NT2/D1 (cell line): Measurements from ENCODE around the gene ELMO1.

Experiments used
- DNase-seq: peaks from one replicate; pipeline ENCODE4 v3.0.0-alpha.2; 2011; ENCODE audit warnings: low read depth, low spot score
- H3K27me3 ChIP-seq: 2 replicates; pipeline ENCODE4 v1.6.0; 2011; ENCODE audit warnings: mild to moderate bottlenecking; ENCODE audit not compliant: insufficient read length, insufficient read depth
- H3K36me3 ChIP-seq: 2 replicates; pipeline ENCODE4 v1.6.1; 2011; ENCODE audit warnings: mild to moderate bottlenecking, low read length, mixed read lengths; ENCODE audit not compliant: insufficient read depth, insufficient read length
- H3K4me1 ChIP-seq: 2 replicates; pipeline ENCODE4 v1.5.1; 2011; ENCODE audit not compliant: insufficient read depth, insufficient read length
- H3K4me3 ChIP-seq: 2 replicates; pipeline ENCODE4 v1.5.1; 2011; ENCODE audit warnings: low read depth; ENCODE audit not compliant: insufficient read length
- H3K9ac ChIP-seq: 2 replicates; pipeline ENCODE4 v1.6.0; 2011; ENCODE audit warnings: low read depth; ENCODE audit not compliant: insufficient read length
- H3K9me3 ChIP-seq: 2 replicates; pipeline ENCODE4 v1.5.1; 2011; ENCODE audit warnings: mild to moderate bottlenecking, low read length; ENCODE audit not compliant: insufficient read depth
- SUZ12 ChIP-seq: IDR thresholded peaks from 2 replicates; pipeline ENCODE4 v1.6.1; 2011; ENCODE audit not compliant: insufficient read length, insufficient read depth; ENCODE audit errors: extremely low read depth
- YY1 ChIP-seq: IDR thresholded peaks from 2 replicates; pipeline ENCODE4 v1.6.1; 2011; ENCODE audit not compliant: insufficient read length, insufficient read depth
- ZNF274 ChIP-seq: IDR thresholded peaks from 2 replicates; pipeline ENCODE4 v1.6.1; 2011; ENCODE audit warnings: mild to moderate bottlenecking, low read depth, low read length

ELMO1 gene

DNA sequence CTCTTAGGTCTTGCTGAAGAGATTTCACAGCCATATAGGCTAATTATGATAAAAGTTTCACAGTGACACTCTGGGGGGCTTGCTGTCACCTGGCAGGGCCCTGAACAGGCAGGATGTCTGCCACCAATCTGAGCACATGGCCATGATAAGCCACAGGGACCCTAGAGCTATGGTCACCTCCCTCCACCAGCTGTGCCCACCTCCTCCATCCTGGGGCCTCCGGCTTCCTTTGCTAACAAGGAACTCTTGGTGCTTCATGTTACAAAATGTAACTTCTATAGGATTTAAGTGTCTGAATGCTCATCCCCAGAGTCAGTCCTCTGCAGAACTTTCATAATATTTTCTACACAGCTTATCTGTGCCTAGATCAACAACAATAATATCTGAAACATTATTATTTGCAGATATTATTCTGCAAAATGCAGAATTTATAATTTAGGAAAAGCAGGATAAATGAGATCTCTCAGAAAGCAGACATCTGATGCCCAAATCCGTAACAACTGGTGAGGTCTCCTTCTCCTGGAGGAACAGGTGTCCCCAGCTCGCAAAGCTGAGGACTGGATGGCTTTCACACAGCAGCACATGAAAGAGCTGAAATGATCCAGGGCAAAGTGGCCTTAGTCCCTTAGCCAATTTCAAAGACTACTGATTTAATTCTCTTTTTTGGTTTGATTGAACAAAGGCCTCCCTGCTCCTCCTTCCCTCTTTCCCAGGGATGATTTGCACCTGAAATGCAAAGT lies 437.3 kb downstream of the ELMO1 start:
- no peak for TF ChIP-seq YY1
- no peak for TF ChIP-seq SUZ12
- Histone ChIP-seq H3K9me3 (no peaks in the 10 kb centered on the region), H3K4me3 (no peak overlapping the region), H3K9ac (no peak overlapping the region), H3K27me3 (no peaks in the 10 kb centered on the region), H3K36me3 (no peaks in the 10 kb centered on the region), H3K4me1 (peaks cover 2% of the 10 kb centered on the region)
- DNase-seq = no peak

DNA sequence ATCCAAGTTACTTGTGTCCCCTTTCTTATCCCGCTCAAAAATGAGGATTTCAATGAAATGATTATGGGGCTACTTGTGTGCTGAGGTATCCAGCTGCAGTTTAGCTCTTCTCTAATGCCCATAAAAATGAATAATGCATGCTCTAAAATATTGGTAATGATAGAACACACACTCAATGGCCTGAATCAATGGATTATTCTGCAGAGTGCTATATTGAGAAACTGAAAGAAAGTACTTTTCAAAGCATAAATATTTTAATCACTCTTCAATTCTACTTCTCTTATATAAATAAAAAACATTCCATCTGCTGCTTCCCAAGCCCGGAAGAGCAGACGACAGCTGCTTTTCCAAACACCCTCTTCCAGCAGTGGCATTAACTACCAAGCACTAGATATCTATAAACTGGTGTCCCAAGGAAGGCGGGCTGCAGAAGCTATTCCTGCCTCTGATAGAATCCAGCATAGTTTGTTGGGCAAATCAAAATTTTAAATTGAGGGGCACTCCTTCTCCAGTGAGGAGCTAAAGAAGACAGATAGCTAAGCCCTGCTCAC lies 439.5 kb downstream of the ELMO1 start:
- DNase-seq = no peak
- Histone ChIP-seq H3K4me1 (peaks cover 2% of the 10 kb centered on the region), H3K27me3 (no peaks in the 10 kb centered on the region), H3K9ac (no peak overlapping the region), H3K9me3 (no peaks in the 10 kb centered on the region), H3K36me3 (no peaks in the 10 kb centered on the region), H3K4me3 (no peak overlapping the region)
- TF ChIP-seq YY1 (no peak), ZNF274 (no peak), SUZ12 (no peak)

DNA sequence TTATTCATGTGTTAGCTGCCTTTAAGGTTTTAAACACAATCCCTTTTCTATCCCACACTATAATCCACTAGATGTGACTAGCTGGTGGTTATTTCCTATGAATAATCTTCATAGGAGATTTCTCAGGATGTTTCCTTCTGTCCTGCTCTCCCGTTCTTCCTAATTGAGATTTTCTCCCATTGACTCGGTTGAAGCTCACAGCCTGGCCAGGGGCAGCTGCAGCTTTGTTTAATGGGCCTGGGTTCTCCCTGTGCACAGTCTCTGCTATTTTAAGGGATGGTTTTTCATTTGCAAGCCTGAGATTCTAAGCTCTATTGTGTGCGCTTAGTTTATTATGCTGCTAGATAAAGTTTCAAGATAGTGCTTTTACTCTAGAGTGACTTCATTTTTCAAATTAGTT lies 441.0 kb downstream of the ELMO1 start:
- TF ChIP-seq ZNF274 (no peak), YY1 (no peak), SUZ12 (no peak)
- H3K4me3 ChIP-seq = no peak overlapping the region
- no peak overlapping the region for H3K9ac ChIP-seq
- no peaks in the 10 kb centered on the region for H3K27me3 ChIP-seq
- DNase-seq = no peak
- no peaks in the 10 kb centered on the region for H3K9me3 ChIP-seq
- H3K36me3 ChIP-seq = no peaks in the 10 kb centered on the region
- H3K4me1 ChIP-seq = peaks cover 2% of the 10 kb centered on the region

GRCh38 chr7:37007268-37007667 lies 441.4 kb downstream of the ELMO1 start:
- TF ChIP-seq SUZ12 (no peak), ZNF274 (no peak), YY1 (no peak)
- H3K4me3 ChIP-seq = no peak overlapping the region
- H3K9me3 ChIP-seq = 0 out of 2 replicates have a peak, but pooled peaks cover under 1% of the 10 kb centered on the region
- H3K36me3 ChIP-seq = no peaks in the 10 kb centered on the region
- no peak overlapping the region for H3K9ac ChIP-seq
- H3K27me3 ChIP-seq = no peaks in the 10 kb centered on the region
- no peak for DNase-seq
- H3K4me1 ChIP-seq = peaks cover 2% of the 10 kb centered on the region

DNA sequence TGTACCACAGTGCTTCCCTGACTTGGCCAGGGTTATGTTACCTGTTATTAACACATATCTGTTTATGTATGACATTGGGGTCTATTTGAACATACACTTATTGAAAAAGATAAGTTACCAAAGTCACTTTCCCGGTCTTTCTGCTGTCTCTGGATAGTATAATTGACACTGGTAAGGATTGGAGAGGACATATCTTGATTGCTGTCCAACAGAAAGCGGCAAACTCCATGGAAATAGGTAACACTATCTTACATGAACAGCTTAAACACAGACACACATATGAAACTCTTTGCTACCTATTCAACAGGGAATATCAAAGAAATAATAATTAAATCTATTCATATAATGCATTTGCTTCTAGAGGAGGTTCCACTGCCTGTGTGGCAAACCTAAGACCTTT lies 441.9 kb downstream of the ELMO1 start:
- H3K36me3 ChIP-seq = no peaks in the 10 kb centered on the region
- no peak overlapping the region for H3K4me3 ChIP-seq
- DNase-seq = no peak
- H3K9ac ChIP-seq = no peak overlapping the region
- 0 out of 2 replicates have a peak, but pooled peaks cover 6% of the 10 kb centered on the region for H3K9me3 ChIP-seq
- H3K27me3 ChIP-seq = no peaks in the 10 kb centered on the region
- no peak for TF ChIP-seq YY1
- TF ChIP-seq SUZ12 = no peak
- no peak for TF ChIP-seq ZNF274
- peaks cover 2% of the 10 kb centered on the region for H3K4me1 ChIP-seq

- H3K4me3 ChIP-seq = no peak overlapping the region
- no peaks in the 10 kb centered on the region for H3K4me1 ChIP-seq
- H3K36me3 ChIP-seq = no peaks in the 10 kb centered on the region
- H3K9me3 ChIP-seq = 0 out of 2 replicates have a peak, but pooled peaks cover 7% of the 10 kb centered on the region
- H3K27me3 ChIP-seq = no peaks in the 10 kb centered on the region
- no peak for DNase-seq
- no peak for TF ChIP-seq YY1
- no peak for TF ChIP-seq ZNF274
- TF ChIP-seq SUZ12 = no peak
- H3K9ac ChIP-seq = no peak overlapping the region
Observed at GRCh38 chr7:37000511-37000910, 448.2 kb downstream of the ELMO1 start.

DNA sequence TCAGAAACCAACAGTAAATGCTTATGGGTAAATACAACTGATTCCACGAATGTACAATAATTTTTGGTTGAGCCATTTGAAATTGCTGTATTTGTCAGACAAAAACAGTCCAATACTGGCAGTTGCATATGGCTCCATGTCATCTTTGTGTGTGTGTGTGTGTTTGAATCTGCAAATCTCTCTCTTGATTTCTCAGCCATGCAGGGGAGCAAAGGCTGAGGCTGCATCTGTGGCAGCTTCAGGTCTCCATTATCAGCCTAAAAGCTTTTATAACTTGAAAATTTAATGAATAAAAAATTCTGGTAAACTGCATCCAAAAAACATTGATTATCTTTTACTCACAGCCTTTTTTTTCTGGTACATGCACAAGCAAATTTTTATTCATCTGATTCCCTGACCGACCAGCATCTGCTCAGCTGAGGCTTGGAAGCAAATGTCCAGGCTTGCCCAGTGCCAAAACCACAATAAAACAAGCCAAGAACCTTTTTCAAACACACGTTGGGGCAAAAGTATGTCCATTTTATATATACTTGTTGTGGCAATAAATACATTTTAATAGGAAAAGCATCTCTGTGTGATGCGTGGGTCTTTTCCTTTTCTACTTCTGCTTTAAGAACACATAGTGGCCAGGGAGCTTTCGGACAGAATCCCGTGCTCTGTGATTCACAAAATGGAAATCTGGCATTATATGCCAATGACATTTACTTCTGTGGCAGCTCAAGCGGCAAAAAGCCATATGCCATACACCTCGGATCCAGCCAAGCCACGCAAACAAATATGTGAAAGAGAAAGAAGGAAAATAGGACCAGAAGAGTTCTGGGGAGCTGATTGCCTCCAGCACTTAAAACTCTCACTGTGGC lies 448.8 kb downstream of the ELMO1 start:
- Histone ChIP-seq H3K27me3 (no peaks in the 10 kb centered on the region), H3K4me1 (no peaks in the 10 kb centered on the region), H3K4me3 (no peak overlapping the region), H3K9ac (no peak overlapping the region), H3K36me3 (no peaks in the 10 kb centered on the region), H3K9me3 (0 out of 2 replicates have a peak, but pooled peaks cover 7% of the 10 kb centered on the region)
- no peak for TF ChIP-seq ZNF274
- no peak for TF ChIP-seq YY1
- no peak for TF ChIP-seq SUZ12
- no peak for DNase-seq
